HG03354 (cell line): ENCODE measurements around the gene PTPRH.
"Not testable (repeated sequence)": the region's sequence is repeated elsewhere in the genome, so short reads cannot be mapped to it uniquely, and the experiment has no call there.

Experiments
- ATAC-seq: cut with Tn5 transposase; IDR thresholded peaks from one replicate; pipeline ENCODE4 v1.9.1; 2021; ENCODE audit warnings: mild to moderate bottlenecking; ENCODE audit not compliant: unreplicated experiment, poor library complexity, severe bottlenecking

The PTPRH gene

DNA sequence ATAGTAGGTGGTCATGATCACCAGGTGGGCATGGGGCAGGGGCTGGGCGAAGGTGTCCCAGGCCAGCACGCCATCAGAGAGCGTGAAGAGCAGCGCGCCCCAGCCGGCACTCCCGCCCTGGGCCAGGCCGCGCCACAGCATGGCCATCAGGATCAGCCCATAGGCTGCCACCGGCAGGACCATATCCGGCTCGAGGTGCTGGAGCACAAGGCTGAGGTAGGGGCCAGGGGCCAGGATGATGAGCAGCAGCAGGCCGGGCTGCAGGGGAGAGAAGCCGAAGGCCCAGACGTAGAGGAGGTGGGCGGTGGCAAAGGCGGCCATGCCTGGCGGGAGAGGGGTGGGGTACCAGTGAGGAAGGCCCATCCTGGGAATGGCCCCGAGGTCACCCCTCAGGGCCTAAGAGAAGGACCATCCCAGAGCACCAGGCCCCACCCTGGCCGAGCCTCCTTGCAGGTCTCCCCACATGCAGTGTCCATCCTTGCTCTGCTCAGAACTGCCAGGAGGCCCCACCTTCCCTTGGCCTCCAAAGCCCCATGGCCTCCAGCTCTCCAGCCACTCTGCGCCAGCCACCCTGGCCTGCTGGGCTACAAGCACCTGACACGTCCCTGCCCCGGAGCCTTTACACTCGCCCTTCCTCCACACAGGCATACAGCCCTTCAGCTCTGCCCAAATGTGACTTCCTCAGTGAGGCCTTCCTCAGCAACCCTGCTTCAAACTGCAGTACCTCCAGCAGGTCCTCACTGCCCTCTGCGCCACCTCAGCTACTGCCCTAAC is 18.1 kb upstream of the PTPRH start:
- ATAC-seq: no peak

DNA sequence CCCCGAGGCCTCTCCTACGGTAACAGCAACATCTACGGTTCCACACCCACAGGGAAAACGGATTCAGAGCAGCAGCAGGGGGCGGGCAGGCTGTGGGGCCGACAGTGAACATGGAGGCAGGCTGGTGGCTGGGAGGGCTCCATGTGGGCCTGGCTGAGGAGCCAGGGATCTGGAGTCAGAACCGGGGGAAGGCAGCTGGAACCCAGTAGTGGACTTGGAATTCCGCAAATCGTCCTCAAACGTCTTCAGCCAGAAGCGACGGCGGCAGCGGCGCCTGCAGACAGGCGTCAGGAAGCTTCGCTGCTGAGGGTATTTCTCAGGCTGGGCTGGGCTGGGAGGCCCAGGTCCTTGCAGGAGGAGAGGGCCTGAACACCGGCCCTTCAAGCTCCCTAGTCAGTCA is 17.5 kb upstream of the PTPRH start:
- no peak for ATAC-seq

DNA sequence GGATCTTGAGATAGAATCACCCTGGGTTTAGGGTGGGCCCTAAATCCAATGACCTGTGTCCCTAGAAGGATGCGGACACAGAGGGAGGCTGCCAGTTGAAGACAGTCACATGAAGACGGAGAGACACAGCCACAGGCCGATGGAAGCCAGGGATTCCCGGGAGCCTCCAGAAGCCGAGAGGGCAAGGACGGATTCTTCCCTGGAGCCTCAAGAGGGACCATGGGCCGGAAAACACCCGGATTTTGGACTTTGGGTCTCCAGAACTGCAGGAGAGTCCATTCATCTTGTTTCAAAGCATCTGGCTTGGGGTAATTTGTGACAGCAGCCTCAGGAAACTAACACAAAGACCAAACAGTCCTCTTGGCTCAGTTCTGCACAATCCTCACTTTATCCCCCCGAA is 17.0 kb upstream of the PTPRH start:
- ATAC-seq: no peak

DNA sequence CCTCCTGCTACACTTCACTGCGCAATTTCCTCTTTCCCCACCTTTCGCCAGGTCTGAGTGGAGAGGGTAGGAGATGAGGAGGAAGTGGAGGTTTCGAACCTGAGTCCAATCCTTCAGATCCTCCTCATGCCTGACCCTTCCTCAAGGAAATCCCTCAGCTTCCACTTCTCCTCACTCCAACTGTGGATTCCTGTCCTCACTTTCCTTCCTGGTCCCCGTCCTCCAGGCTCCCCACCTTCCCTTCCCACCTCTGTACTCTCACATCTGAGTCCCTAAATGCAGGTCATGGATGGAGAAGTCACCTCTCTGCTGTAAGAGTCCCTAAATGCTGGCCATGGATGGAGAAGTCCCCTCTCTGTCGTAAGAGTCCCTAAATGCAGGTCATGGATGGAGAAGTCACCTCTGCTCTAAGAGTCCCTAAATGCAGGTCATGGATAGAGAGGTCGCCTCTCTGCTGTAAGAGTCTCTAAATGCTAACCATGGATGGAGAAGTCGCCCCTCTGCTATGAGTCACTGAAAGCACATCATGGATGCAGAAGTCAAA is 16.2 kb upstream of the PTPRH start:
- ATAC-seq: no peak

DNA sequence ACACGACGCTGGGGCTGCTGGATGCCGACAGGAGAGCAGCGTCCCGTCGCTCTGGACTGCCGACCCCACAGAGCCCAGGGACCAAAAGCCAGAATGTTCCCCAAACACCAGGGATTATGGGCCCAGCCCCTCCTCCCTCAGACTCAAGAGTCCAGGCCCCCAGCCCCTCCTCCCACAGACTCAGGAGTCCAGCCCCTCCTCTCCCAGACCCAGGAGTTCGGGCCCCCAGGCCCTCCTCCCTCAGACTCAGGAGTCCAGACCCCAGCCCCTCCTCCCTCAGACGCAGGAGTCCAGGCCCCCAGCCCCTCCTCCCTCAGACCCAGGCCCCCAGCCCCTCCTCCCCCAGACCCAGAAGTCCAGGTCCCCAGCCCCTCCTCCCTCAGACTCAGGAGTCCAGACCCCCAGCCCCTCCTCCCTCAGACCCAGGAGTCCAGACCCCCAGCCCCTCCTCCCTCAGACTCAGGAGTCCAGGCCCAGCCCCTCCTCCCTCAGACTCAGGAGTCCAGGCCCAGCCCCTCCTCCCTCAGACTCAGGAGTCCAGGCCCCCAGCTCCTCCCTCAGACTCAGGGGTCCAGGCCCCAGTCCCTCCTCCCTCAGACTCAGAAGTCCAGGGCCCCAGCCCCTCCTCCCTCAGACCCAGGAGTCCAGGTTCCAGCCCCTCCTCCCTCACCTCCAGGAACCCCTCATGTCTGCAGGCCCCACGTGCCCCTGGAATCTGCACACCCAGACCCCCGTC is 15.5 kb upstream of the PTPRH start:
- not testable (repeated sequence) for ATAC-seq

DNA sequence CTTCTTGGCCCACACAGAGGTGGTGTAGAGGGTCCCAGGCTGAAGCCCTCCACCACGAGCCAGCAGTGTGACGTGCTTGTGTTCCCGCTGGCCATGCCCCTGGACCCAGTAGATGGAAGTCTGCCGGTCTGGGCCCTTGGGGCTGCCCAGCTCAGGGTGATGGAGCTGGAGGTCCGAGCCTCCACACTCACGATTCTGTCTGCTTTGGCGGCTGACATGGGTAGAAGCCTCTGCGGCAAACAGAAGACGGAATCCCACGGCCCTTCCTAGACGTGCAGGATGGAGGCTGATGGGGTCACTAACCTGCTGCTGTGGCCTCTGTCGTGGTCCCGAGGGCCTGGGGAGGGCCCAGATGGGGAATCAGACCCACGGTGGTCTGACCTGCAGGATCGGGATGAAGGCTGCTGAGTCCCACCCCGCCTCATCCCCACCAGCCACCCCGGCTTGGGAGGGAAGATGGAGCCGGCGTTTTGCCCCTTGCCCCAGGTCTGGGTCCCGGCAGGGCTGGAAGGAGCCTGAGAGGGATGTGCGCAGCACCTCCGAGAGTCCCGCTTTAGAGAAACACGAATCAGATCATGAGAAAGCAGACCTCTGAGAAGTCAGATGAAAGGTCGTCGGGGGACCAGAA is 14.9 kb upstream of the PTPRH start:
- no peak for ATAC-seq

DNA sequence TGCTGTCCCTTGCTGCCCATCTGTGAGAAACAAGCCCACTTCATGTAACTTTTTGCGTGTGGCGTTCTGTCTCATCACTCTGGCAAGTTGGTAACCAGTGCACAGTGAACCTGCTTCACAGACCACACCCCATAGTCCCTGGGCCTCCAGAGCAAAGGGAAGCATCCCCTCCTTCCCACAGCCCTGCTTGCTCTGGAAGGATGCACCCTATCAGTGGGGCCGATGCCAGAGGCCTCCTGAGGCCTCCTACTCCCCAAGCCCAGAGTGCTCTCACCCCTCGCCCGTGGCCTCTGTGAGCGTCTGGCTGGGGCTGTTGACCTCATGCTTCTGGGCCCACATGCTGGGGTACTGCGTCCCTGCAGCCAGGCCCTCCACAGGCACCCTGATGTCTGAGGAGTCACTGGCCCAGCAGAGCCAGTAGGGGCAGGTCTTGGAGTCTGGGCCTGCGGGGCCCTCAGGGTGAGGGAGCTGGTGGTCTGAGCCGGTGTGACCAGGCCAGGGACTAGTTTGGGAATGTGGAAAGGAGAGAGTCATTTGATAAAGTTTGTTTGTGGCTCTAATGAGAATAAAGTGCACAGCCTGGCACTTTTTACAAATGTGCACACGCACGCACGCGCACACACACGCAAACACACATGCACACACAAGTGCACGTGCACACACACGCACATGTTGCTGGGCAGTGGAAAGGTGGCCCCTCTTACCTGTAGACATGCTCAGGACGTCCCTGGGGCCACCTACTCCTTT is 14.2 kb upstream of the PTPRH start:
- no peak for ATAC-seq

DNA sequence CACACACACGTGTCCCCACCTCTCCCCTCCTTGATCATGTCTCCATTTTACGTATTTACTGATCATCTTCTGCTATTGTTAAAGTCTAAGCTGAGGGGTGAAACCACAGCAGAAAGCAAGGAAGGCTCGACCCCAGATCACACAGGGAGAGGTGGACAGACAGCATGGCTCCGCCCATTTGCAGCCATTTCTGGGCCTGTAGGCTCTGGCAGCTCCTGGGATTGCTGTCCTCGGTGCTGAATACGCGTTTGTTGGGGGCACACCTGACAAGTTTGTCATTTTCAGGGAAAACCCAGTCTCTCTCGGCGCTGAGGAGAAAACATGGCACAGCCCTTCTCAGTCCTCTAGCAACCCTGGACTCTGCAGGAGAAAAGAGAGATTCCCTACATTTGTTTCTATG is 11.2 kb upstream of the PTPRH start:
- no peak for ATAC-seq

DNA sequence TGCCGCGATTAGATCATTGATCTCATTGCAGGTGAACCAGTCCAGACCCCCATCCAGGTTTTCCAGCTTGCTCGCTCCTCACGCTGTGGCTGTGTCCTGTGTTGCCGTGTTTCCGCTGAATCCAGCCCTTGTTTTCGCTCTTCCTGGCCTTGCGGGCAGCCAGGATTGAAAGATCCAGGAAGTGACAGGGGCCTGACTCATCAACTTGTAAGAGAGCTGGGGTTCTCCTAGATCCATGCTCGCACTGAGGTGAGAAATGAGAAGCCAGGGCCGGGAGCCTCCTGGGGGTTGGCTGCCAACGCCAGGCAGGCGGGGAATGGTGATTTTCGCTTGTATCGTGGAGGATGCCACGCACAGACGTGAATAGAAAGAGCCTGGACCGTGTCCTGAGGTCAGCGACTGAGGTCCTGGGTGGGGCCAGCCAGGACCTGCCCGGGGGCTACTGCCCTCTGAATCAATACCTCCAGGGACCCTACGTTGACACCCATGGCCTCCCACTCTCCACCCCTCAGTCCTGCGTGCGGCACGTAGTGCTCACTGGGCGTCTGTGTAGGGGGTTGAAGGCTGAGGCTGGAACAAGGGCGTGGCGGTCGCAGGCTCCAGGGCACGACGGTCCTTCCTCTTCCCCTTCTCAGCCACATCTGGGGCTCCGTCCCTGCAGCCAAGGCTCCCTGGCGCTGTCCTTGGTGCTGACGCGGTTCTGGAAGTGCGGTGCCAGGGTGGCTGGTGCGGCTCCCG is 7.3 kb upstream of the PTPRH start:
- no peak for ATAC-seq

DNA sequence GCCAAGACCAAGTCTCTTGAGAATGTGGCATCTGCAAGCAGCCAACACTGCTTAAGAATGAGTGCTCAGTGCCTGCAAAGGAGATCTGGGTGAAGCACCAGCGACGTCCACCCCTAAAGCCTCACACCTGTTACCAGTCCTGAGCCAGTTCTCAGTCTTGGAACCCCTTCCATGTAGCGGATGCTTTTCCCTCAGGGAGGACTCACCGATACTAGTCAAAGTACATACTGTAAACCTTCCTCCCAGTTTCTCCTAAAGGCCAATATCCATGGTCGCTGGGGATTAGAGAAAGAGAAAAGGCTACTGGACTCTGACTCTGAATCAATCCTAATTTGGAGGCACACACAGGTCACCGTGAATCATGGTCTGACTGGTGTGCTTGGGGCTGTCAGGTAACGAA is 4.2 kb upstream of the PTPRH start:
- ATAC-seq: no peak

DNA sequence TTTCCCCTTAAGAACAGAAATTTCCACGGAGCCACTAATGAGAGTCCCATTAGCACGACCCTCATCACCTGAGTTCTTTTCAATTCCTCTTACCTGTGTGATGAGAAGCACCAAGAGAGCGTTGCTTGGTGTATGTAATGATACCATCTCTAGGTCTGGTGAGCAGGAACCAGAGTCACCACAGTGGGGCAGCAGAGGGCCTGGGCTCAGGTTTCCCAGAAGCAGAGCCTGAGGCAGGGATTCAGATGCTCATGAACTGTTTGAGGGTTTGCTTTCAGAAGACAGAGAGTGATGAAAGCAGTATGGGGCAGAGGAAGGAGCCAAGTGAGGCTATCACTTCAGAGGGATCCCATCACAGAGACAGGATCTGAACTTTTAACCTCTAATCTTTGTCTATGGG is 3.1 kb upstream of the PTPRH start:
- no peak for ATAC-seq

DNA sequence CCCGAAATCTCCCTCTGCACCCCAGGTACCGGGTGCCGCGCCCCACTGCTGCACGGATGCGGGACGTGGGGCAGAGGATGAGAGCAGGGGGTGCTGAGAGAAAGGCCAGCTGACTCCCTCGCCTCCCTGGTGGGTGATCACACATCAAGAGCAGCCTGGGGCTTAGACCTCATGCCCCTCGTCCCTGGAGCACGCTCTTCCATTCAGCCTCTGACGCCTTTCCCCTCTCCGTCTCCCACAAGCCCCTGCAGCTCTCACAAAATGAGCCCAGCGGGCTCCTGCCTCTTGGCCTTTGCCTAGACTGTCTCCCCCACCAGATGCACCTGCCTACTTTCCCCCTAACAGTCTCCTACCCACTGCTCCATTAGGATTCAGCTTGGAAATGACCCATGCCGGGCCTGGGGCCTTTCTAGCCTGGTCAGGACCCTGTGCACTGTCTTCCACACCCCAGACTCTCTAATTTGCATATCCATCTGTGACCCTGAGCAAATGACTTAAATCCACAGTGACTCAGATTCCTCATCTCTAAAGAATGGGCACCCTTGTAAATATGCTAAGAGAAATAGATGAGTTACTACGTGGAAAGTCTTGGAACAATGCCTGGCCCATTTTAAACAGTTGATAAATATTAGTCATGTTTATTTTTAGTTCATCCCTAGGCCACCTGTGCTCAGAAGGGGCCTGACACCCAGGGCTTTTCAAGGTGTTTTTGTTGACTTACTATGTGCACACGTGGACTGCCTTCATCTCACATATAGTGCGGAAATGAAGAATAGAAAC is 582 bp upstream of the PTPRH start:
- no peak for ATAC-seq

DNA sequence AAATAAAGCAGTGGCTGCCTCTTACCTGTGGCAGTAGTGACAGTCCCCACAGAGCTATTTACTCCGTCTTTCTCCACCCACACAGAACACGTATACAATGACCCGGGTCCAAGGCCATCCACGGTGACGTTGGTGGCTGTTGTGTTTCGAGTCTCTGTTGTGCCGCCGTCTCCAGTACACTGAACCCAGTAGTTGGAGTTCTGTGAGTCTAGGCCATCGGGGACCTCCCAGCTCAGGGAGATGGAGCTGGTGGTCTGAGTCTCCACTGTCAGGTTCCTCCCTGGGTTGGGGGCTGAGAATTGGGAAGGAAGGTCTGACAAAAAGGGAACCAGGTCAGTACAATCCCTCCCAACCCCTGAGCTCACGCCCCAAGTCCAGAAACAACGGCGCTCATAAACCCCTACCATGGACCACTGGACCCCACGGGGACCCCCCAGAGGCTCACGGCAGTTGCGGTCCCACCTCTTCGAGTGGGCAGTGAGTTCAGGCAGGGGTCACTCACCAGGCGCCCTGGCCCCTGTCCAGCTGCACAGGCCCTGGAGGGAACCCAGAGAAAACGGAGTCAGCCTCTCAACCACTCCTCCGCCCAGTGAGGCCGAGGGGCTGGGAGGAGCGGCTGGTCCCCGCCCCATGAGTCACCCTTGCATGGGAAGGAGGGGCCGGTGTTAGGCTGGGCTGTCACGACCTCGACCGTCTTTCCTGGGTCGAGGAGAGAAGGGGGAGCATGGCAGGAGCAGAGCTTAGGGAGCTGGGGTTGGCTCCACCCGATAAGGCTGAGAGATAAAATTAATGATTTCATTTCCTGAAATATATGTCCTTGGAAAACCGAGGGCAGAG is 2.4 kb downstream of the PTPRH start:
- ATAC-seq: no peak

DNA sequence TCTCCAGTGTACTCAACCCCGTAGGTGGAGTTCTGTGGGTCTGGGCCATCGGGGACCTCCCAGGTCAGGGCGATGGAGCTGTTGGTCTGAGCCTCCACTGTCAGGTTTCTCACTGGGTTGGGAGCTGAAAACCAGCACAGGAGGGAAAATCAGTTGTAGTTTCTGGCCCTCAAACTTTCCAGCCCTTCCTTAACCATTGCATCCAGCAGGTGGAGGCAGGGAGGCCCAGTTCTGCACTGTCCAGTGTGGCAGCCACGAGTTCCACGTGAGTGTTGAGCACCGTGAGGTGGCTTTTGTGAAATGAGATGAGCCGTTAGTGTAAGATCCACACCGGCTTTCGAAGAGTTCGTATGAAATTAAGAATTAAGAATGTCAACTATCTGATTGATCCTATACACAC is 7.1 kb downstream of the PTPRH start:
- ATAC-seq: not testable (repeated sequence)

DNA sequence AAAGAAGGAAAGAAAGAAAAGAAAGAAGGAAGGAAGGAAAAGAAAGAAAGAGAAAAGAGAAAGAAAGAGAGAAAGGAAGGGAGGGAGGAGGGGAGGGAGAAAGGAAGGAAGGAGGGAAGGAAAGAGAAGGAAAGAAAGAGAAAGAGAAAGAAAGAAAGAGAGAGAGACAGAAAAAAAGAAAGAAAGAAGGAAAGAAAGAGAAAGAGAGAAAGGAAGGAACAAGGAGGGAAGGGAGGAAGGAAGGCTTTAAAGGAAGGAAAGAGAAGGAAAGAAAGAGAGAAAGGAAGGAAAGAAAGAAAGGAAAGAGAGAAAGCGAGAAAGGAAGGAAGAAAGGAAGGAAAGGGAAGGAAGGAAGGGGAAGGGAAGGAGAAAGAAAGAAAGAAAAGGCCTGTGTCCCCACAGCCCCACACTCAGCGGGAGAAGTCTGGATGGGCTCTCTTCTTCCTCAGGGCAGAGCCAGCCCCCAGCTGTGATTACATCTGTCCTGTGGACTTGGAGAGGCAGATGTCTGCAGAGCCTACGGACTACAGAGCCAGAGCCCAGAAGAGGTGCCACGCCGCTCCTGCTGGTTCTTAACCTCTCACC is 9.6 kb downstream of the PTPRH start:
- no peak for ATAC-seq

DNA sequence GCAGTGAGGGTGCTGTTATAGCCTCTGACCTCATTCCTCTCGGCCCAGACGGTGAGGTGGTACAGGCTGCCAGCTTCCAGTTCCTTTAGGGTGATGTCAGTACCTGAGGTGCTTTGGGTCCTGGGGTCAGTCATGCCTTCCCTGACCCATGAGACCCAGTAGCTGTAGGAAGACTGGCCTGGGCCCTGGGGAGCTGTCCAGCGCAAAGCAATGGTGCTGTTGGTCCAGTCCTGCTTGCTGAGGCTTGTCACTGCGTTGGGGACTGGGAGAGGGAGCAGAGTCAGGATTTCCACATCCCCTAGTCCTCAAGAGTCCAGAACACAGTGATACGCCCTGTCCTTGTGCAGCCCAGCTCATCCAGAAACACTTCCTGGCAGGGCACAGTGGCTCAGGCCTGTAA is 10.7 kb downstream of the PTPRH start:
- ATAC-seq: no peak

DNA sequence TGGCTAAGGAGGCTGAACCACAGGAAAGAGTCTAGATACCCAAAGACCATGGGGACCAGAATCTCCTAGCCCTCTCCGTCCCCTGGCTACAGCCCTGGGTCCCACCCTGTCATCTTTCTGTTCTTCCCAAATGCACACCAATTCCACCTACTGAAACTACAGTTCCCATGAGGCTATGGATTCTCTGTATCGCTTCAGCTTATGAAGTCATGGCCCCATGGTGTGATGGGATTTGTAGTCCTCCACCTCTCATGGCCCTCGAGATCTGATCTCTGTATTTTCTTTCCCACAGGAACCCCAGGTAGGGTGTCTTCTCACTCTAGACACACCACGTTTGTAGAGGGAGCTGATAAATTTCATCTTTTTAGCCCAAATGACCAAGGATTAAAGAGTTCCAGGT is 11.8 kb downstream of the PTPRH start:
- ATAC-seq: no peak
